CD14-positive monocyte (primary cell): ENCODE results near the gene ALDH3A2. TPM values are rescaled to one million over a fixed set of nuclear protein-coding genes. Genes with fewer than 3 reads are reported as not detected.

ENCODE experiments used
- DNase-seq, 3 donors: peaks; one replicate each; pipeline ENCODE4 v3.0.0-alpha.2; 2011 to 2022
- H2AFZ ChIP-seq: 2 replicates; pipeline ENCODE4 v1.6.0; 2012; ENCODE audit warnings: mild to moderate bottlenecking, low read depth, low read length, inconsistent platforms; ENCODE audit not compliant: insufficient read depth, poor library complexity, severe bottlenecking
- H3K27ac ChIP-seq, 2 donors: 1 replicate in 1 of 2; 2 replicates in 1 of 2; pipeline ENCODE4 v1.5.1; 2012 to 2013; ENCODE audit warnings: low read length in 2 of 2, control low read depth in 1 of 2, inconsistent platforms in 1 of 2, low read depth in 1 of 2, mild to moderate bottlenecking in 1 of 2
- H3K27me3 ChIP-seq, 2 donors: one replicate each; pipeline versions ENCODE4 v1.6.0 to v1.6.1; 2011 to 2013; ENCODE audit warnings: low read length in 2 of 2; ENCODE audit not compliant: control insufficient read depth in 2 of 2, insufficient read depth in 2 of 2
- H3K36me3 ChIP-seq, 2 donors: replicated peaks in 1 of 2; 1 replicate in 1 of 2; 2 replicates in 1 of 2; pipeline versions ENCODE4 v1.5.1 to v1.6.1; 2012 to 2013; ENCODE audit warnings: low read length in 2 of 2, control low read depth in 1 of 2, inconsistent platforms in 1 of 2, mild to moderate bottlenecking in 1 of 2; ENCODE audit not compliant: insufficient read depth in 2 of 2, control insufficient read depth in 1 of 2
- H3K4me1 ChIP-seq, 2 donors: 1 replicate in 1 of 2; 2 replicates in 1 of 2; pipeline versions ENCODE4 v1.5.1 to v1.6.1; 2012 to 2013; ENCODE audit warnings: low read length in 2 of 2, control low read depth in 1 of 2, inconsistent platforms in 1 of 2, mild to moderate bottlenecking in 1 of 2, moderate library complexity in 1 of 2; ENCODE audit not compliant: insufficient read depth in 2 of 2, control insufficient read depth in 1 of 2
- H3K4me2 ChIP-seq: replicated peaks from 2 replicates; pipeline ENCODE3; 2012; ENCODE audit warnings: low read length, moderate library complexity, mild to moderate bottlenecking; ENCODE audit not compliant: poor library complexity, severe bottlenecking; ENCODE audit errors: extremely low read depth
- H3K4me3 ChIP-seq, 3 experiments: fragments of 200-600 bp in 1 of 3; sonication (generic) in 1 of 3; replicated peaks in 1 of 3; 1 replicate in 2 of 3; 2 replicates in 1 of 3; pipeline ENCODE4 v1.5.1; 2011 to 2013; ENCODE audit warnings: low read length in 3 of 3, mild to moderate bottlenecking in 3 of 3, control low read depth in 2 of 3, low read depth in 2 of 3, inconsistent platforms in 1 of 3, moderate library complexity in 1 of 3
- H3K79me2 ChIP-seq: 2 replicates; pipeline ENCODE4 v1.6.0; 2012; ENCODE audit warnings: mild to moderate bottlenecking, control low read depth, inconsistent platforms, low read length, moderate library complexity; ENCODE audit not compliant: insufficient read depth
- H3K9ac ChIP-seq: 2 replicates; pipeline ENCODE4 v1.6.0; 2017; ENCODE audit warnings: low read length, mild to moderate bottlenecking; ENCODE audit not compliant: insufficient read depth, poor library complexity, severe bottlenecking
- H3K9me3 ChIP-seq, 2 donors: replicated peaks in 1 of 2; 1 replicate in 1 of 2; 2 replicates in 1 of 2; pipeline versions ENCODE4 v1.5.1 to v1.6.1; 2012 to 2013; ENCODE audit warnings: low read length in 2 of 2, control low read depth in 1 of 2; ENCODE audit not compliant: control insufficient read depth in 1 of 2, insufficient read depth in 1 of 2
- H4K20me1 ChIP-seq: 2 replicates; pipeline ENCODE4 v1.6.0; 2012; ENCODE audit warnings: mild to moderate bottlenecking, low read length, control low read depth, moderate library complexity; ENCODE audit not compliant: insufficient read depth
- H3K27ac Mint-ChIP-seq, 7 donors: one replicate each; pipeline ENCODE4 v1.8.0; 2020; ENCODE audit warnings: mild to moderate bottlenecking in 7 of 7, mixed read lengths in 7 of 7, moderate library complexity in 6 of 7, inconsistent platforms in 2 of 7
- H3K27me3 Mint-ChIP-seq, 3 donors: one replicate each; pipeline ENCODE4 v1.8.0; 2021 to 2022; ENCODE audit warnings: low read depth in 3 of 3, mild to moderate bottlenecking in 3 of 3, mixed read lengths in 3 of 3, moderate library complexity in 3 of 3, inconsistent platforms in 1 of 3
- H3K36me3 Mint-ChIP-seq, 2 donors: one replicate each; pipeline ENCODE4 v1.8.0; 2020; ENCODE audit warnings: mixed read lengths in 2 of 2, inconsistent platforms in 1 of 2, mild to moderate bottlenecking in 1 of 2
- H3K4me1 Mint-ChIP-seq: one replicate; pipeline ENCODE4 v1.8.0; 2020; ENCODE audit warnings: mild to moderate bottlenecking, mixed read lengths
- H3K4me3 Mint-ChIP-seq, 2 donors: one replicate each; pipeline ENCODE4 v1.8.0; 2020; ENCODE audit warnings: mild to moderate bottlenecking in 2 of 2, mixed read lengths in 2 of 2, moderate library complexity in 1 of 2
- H3K9me3 Mint-ChIP-seq, 7 donors: one replicate each; pipeline ENCODE4 v1.8.0; 2020 to 2022; ENCODE audit warnings: mixed read lengths in 7 of 7, mild to moderate bottlenecking in 6 of 7, moderate library complexity in 6 of 7, inconsistent platforms in 2 of 7
- CTCF ChIP-seq: fragments of 200-600 bp; IDR thresholded peaks from one replicate; pipeline ENCODE4 v1.8.0; 2022; ENCODE audit warnings: antibody characterized with exemption, mild to moderate bottlenecking
- WGBS: methylation state at CpG from one replicate; pipeline ENCODE4 v1.1.5; 2013; ENCODE audit warnings: missing lambda C conversion rate; ENCODE audit not compliant: insufficient coverage; 5-methylcytosine and 5-hydroxymethylcytosine counted together
- intact Hi-C, 2 donors: fragments of 100-400 bp; cut with micrococcal nuclease; formaldehyde crosslinking; loops; one replicate each; pipeline versions ENCODE4 v1.15.0 to v1.15.1; 2023
- polyA plus RNA-seq, 3 donors: library from polyadenylated mRNA; depleted of rRNA in 1 of 3; unstranded in 2 of 3; stranded (reverse) in 1 of 3; fragments of 300-500 nt in 2 of 3; fragments of >200 nt in 1 of 3; fragmentation: Illumina TruSeq in 2 of 3; gene quantifications; 1 replicate in 2 of 3; 2 replicates in 1 of 3; pipeline ENCODE4 v1.2.3, GENCODE V29; 2012 to 2021

Gene ALDH3A2
- polyA plus RNA-seq, 3 donors = 22.5 to 58.0 (median 50.3) TPM

- no peak for TF ChIP-seq CTCF
- no peak overlapping the region for H3K4me3 ChIP-seq
- H2AFZ ChIP-seq = no peak overlapping the region
- H3K9me3 ChIP-seq = peaks cover 0 to 4% of the 10 kb centered on the region in 2 donors
- no peak overlapping the region for H3K4me2 ChIP-seq
- H3K36me3 ChIP-seq = no peaks in the 10 kb centered on the region
- H3K79me2 ChIP-seq = no peaks in the 10 kb centered on the region
- WGBS = no CpG with 5 or more reads among the region's 5 CpGs
- no peaks in the 10 kb centered on the region for H4K20me1 ChIP-seq
- Mint-ChIP-seq H3K4me3 (no peak overlapping the region), H3K4me1 (peaks cover 19% of the 10 kb centered on the region), H3K9me3 (peaks cover 0 to 12% (median 8%) of the 10 kb centered on the region in 7 donors), H3K36me3 (no peaks in the 10 kb centered on the region), H3K27me3 (peaks cover 0 to 2% (median 1%) of the 10 kb centered on the region in 3 donors), H3K27ac (no peak overlapping the region)
- H3K27ac ChIP-seq = no peak overlapping the region
- peaks cover 9 to 10% of the 10 kb centered on the region in 2 donors for H3K4me1 ChIP-seq
- no peaks in the 10 kb centered on the region for H3K27me3 ChIP-seq
- no peak for DNase-seq
- no peak overlapping the region for H3K9ac ChIP-seq
- intact Hi-C loops = loop anchor here (10.0 kb wide), 2 partner anchors 82 to 278 kb away; partner anchors contain the start of gene B9D1 (in 2 of the 2)
These were observed 6.1 kb upstream of the ALDH3A2 start for GRCh38 chr17:19642373-19642893.

- no peak for DNase-seq
- no peak for TF ChIP-seq CTCF
- Histone ChIP-seq H3K79me2 (peaks cover 11% of the 10 kb centered on the region), H3K27me3 (no peaks in the 10 kb centered on the region), H3K27ac (no peak overlapping the region), H3K36me3 (no peaks in the 10 kb centered on the region), H3K4me2 (no peak overlapping the region), H3K9ac (no peak overlapping the region), H2AFZ (no peak overlapping the region), H4K20me1 (no peaks in the 10 kb centered on the region), H3K9me3 (no peaks in the 10 kb centered on the region), H3K4me3 (no peak overlapping the region), H3K4me1 (peaks cover 21 to 31% of the 10 kb centered on the region in 2 donors)
- no peaks in the 10 kb centered on the region for H3K9me3 Mint-ChIP-seq
- H3K36me3 Mint-ChIP-seq = no peaks in the 10 kb centered on the region
- H3K4me3 Mint-ChIP-seq = no peak overlapping the region
- intact Hi-C loops = loop anchor here (5.0 to 10.0 kb wide), 3 partner anchors 80 to 280 kb away; partner anchors contain the start of gene B9D1 (in 2 of the 2)
- no CpG with 5 or more reads among the region's 5 CpGs for WGBS
- H3K27me3 Mint-ChIP-seq = peaks cover 0 to 2% (median 1%) of the 10 kb centered on the region in 3 donors
- H3K4me1 Mint-ChIP-seq = peaks cover 32% of the 10 kb centered on the region
- H3K27ac Mint-ChIP-seq = no peak overlapping the region
These were observed 3.9 kb upstream of the ALDH3A2 start for GRCh38 chr17:19644493-19645210.
